HEK293 (cell line): ENCODE data around the gene R3HDM1.

ENCODE experiments used
- CTCF ChIA-PET: fragments of 350-600 bp; formaldehyde crosslinking; extraction: SDS; loops from one replicate; lab custom pipeline; 2021; ENCODE audit warnings: antibody characterized with exemption; lab: Yijun Ruan, JAX
- POLR2A ChIA-PET: fragments of 300-600 bp; formaldehyde crosslinking; extraction: SDS; loops from one replicate; lab custom pipeline; 2020; ENCODE audit warnings: antibody characterized with exemption, inconsistent platforms; lab: Yijun Ruan, JAX
- H3K27ac ChIP-seq: fragments of 200-500 bp; sonication (Bioruptor generic); 2 replicates; pipeline ENCODE4 v1.5.1; 2014; ENCODE audit warnings: low read depth, low read length, control low read depth, inconsistent platforms; ENCODE audit errors: extremely low read depth
- H3K36me3 ChIP-seq, 2 experiments: fragments of 200-500 bp in 1 of 2; sonication (Bioruptor generic) in 1 of 2; 1 replicate in 1 of 2; 2 replicates in 1 of 2; pipeline ENCODE4 v1.5.1; 2014 to 2017; ENCODE audit warnings: inconsistent platforms in 2 of 2, low read length in 2 of 2; ENCODE audit not compliant: control insufficient read depth in 2 of 2, insufficient read depth in 1 of 2
- H3K4me1 ChIP-seq: fragments of 200-500 bp; sonication (Bioruptor generic); 2 replicates; pipeline ENCODE4 v1.5.1; 2014; ENCODE audit warnings: mild to moderate bottlenecking, low read length, inconsistent platforms; ENCODE audit not compliant: control insufficient read depth, insufficient read depth
- H3K4me3 ChIP-seq: 2 replicates; pipeline ENCODE4 v1.5.1; 2011; ENCODE audit warnings: low read depth, mild to moderate bottlenecking, control low read depth, low read length, moderate library complexity
- H3K9me3 ChIP-seq: fragments of 200-500 bp; sonication (Bioruptor generic); 2 replicates; pipeline ENCODE4 v1.5.1; 2014; ENCODE audit warnings: low read depth, low read length, inconsistent platforms; ENCODE audit not compliant: control insufficient read depth, insufficient read depth
- EGR2 ChIP-seq: fragments of 450-650 bp; formaldehyde crosslinking; IDR thresholded peaks from 2 replicates; pipeline ENCODE4 v1.5.1; 2016; ENCODE audit warnings: low read depth, missing biosample characterization, missing genetic modification characterization
- GLIS2 ChIP-seq: fragments of 450-650 bp; formaldehyde crosslinking; IDR thresholded peaks from 2 replicates; pipeline ENCODE4 v1.5.1; 2016; ENCODE audit warnings: missing biosample characterization, missing genetic modification characterization
- KLF10 ChIP-seq: fragments of 450-650 bp; IDR thresholded peaks from 2 replicates; pipeline ENCODE4 v1.5.1; 2018; ENCODE audit warnings: missing biosample characterization, mild to moderate bottlenecking, missing genetic modification characterization
- MEIS1 ChIP-seq: sonication (generic); formaldehyde crosslinking; IDR thresholded peaks from 2 replicates; pipeline ENCODE4 v1.8.1; 2022; ENCODE audit warnings: missing genetic modification reagents, mild to moderate bottlenecking, borderline replicate concordance
- MZF1 ChIP-seq: fragments of 450-650 bp; formaldehyde crosslinking; IDR thresholded peaks from 2 replicates; pipeline ENCODE4 v1.5.1; 2017; ENCODE audit warnings: missing biosample characterization, missing genetic modification characterization, borderline replicate concordance
- TRIM28 ChIP-seq: IDR thresholded peaks from 2 replicates; pipeline ENCODE4 v1.6.1; 2011; ENCODE audit warnings: low read length, control low read depth, borderline replicate concordance
- YY2 ChIP-seq: fragments of 450-650 bp; formaldehyde crosslinking; IDR thresholded peaks from 2 replicates; pipeline ENCODE4 v1.5.1; 2016; ENCODE audit warnings: missing biosample characterization, missing genetic modification characterization
- ZNF114 ChIP-seq: fragments of 450-650 bp; formaldehyde crosslinking; IDR thresholded peaks from 2 replicates; pipeline ENCODE4 v1.5.0; 2017; ENCODE audit warnings: missing biosample characterization, missing genetic modification characterization
- ZNF121 ChIP-seq: fragments of 450-650 bp; formaldehyde crosslinking; IDR thresholded peaks from 2 replicates; pipeline ENCODE4 v1.5.1; 2016; ENCODE audit warnings: missing biosample characterization, missing genetic modification characterization
- ZNF132 ChIP-seq: fragments of 450-650 bp; formaldehyde crosslinking; IDR thresholded peaks from 2 replicates; pipeline ENCODE4 v1.5.1; 2017; ENCODE audit warnings: missing biosample characterization, missing genetic modification characterization, borderline replicate concordance
- ZNF157 ChIP-seq: fragments of 450-650 bp; formaldehyde crosslinking; IDR thresholded peaks from 2 replicates; pipeline ENCODE4 v1.5.1; 2016; ENCODE audit warnings: missing biosample characterization, missing genetic modification characterization
- ZNF221 ChIP-seq: fragments of 450-650 bp; formaldehyde crosslinking; IDR thresholded peaks from 2 replicates; pipeline ENCODE4 v1.5.1; 2017; ENCODE audit warnings: missing biosample characterization, missing genetic modification characterization, borderline replicate concordance
- ZNF335 ChIP-seq: fragments of 450-650 bp; formaldehyde crosslinking; conservative IDR thresholded peaks from 2 replicates; pipeline ENCODE4 v1.5.1; 2016; ENCODE audit warnings: missing biosample characterization, missing genetic modification characterization
- ZNF426 ChIP-seq: fragments of 450-650 bp; formaldehyde crosslinking; IDR thresholded peaks from 2 replicates; pipeline ENCODE4 v1.5.1; 2017; ENCODE audit warnings: missing biosample characterization, missing genetic modification characterization, mild to moderate bottlenecking, inconsistent platforms, moderate library complexity
- ZNF48 ChIP-seq: fragments of 450-650 bp; formaldehyde crosslinking; IDR thresholded peaks from 2 replicates; pipeline ENCODE4 v1.5.1; 2016; ENCODE audit warnings: missing biosample characterization, missing genetic modification characterization
- ZNF596 ChIP-seq: fragments of 450-650 bp; IDR thresholded peaks from 2 replicates; pipeline ENCODE4 v1.5.0; 2018; ENCODE audit warnings: missing biosample characterization, mild to moderate bottlenecking, missing genetic modification characterization, moderate library complexity
- ZNF600 ChIP-seq: fragments of 450-650 bp; formaldehyde crosslinking; IDR thresholded peaks from 2 replicates; pipeline ENCODE4 v1.5.1; 2016; ENCODE audit warnings: missing biosample characterization, missing genetic modification characterization
- ZNF837 ChIP-seq: fragments of 450-650 bp; formaldehyde crosslinking; IDR thresholded peaks from 2 replicates; pipeline ENCODE4 v1.5.1; 2016; ENCODE audit warnings: missing biosample characterization, missing genetic modification characterization
- TF ChIP-seq, protein P1 (sequence below): fragments of 450-650 bp; formaldehyde crosslinking; IDR thresholded peaks from 2 replicates; pipeline ENCODE4 v1.5.1; 2016; ENCODE audit warnings: missing biosample characterization, missing genetic modification characterization
- TF ChIP-seq, protein P2 (sequence below): fragments of 450-650 bp; formaldehyde crosslinking; IDR thresholded peaks from 2 replicates; pipeline ENCODE4 v1.5.1; 2016; ENCODE audit warnings: missing biosample characterization, missing genetic modification characterization, low read depth
- TF ChIP-seq, protein P3 (sequence below): fragments of 450-650 bp; formaldehyde crosslinking; IDR thresholded peaks from 2 replicates; pipeline ENCODE4 v1.5.1; 2017; ENCODE audit warnings: missing biosample characterization, missing genetic modification characterization

R3HDM1 gene

DNA sequence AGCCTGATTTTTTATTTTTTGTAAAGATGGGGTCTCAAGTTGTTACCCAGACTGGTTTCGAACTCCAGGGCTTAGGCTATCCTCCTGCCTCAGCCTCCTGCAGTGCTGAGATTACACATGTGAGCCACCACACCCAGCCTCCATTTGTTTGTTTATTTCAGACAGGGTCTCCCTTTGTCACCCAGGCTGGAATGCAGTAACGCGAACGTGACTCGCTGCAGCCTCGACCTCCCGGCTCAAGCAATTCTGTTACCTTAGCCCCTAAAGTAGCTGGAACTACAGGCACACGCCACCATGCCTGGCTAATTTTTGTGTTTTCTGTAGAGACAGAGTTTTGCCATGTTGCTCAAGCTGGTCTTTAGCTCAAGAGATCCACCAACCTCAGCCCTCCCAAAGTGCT is 237.6 kb downstream of the R3HDM1 start:
- Histone ChIP-seq H3K4me1 (no peaks in the 10 kb centered on the region), H3K27ac (no peak overlapping the region), H3K4me3 (no peak overlapping the region), H3K36me3 (peaks cover 89 to 92% of the 10 kb centered on the region in 2 experiments), H3K9me3 (no peaks in the 10 kb centered on the region)
- no peak for TF ChIP-seq EGR2 (tag by site-specific recombination)
- TF ChIP-seq ZNF221 (tag by site-specific recombination), result no peak
- no peak for TF ChIP-seq MEIS1 (CRISPR knock-in tag)
- no peak for TF ChIP-seq ZNF157 (tag by site-specific recombination)
- TF ChIP-seq ZNF132 (tag by site-specific recombination), result no peak
- TF ChIP-seq ZNF335, result no peak
- no peak for TF ChIP-seq YY2 (tag by site-specific recombination)
- TF ChIP-seq ZNF114 (tag by site-specific recombination), result no peak
- TF ChIP-seq GLIS2 (tag by site-specific recombination), result no peak
- no peak for TF ChIP-seq TRIM28
- TF ChIP-seq, protein P1, sequence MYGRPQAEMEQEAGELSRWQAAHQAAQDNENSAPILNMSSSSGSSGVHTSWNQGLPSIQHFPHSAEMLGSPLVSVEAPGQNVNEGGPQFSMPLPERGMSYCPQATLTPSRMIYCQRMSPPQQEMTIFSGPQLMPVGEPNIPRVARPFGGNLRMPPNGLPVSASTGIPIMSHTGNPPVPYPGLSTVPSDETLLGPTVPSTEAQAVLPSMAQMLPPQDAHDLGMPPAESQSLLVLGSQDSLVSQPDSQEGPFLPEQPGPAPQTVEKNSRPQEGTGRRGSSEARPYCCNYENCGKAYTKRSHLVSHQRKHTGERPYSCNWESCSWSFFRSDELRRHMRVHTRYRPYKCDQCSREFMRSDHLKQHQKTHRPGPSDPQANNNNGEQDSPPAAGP (tag by site-specific recombination), result no peak
- TF ChIP-seq ZNF121 (tag by site-specific recombination), result no peak
- TF ChIP-seq KLF10 (tag by site-specific recombination), result no peak
- no peak for TF ChIP-seq ZNF426 (tag by site-specific recombination)
- TF ChIP-seq, protein P2, sequence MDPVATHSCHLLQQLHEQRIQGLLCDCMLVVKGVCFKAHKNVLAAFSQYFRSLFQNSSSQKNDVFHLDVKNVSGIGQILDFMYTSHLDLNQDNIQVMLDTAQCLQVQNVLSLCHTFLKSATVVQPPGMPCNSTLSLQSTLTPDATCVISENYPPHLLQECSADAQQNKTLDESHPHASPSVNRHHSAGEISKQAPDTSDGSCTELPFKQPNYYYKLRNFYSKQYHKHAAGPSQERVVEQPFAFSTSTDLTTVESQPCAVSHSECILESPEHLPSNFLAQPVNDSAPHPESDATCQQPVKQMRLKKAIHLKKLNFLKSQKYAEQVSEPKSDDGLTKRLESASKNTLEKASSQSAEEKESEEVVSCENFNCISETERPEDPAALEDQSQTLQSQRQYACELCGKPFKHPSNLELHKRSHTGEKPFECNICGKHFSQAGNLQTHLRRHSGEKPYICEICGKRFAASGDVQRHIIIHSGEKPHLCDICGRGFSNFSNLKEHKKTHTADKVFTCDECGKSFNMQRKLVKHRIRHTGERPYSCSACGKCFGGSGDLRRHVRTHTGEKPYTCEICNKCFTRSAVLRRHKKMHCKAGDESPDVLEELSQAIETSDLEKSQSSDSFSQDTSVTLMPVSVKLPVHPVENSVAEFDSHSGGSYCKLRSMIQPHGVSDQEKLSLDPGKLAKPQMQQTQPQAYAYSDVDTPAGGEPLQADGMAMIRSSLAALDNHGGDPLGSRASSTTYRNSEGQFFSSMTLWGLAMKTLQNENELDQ (tag by site-specific recombination), result no peak
- no peak for TF ChIP-seq ZNF837 (tag by site-specific recombination)
- ChIA-PET POLR2A (interaction anchor here (0.6 kb wide), 1 partner anchor 18 kb away, joined by 3 read pairs; no protein-coding TSS in a partner anchor), CTCF (interaction anchor here (2.4 kb wide), 1 partner anchor 29 kb away, joined by 13 read pairs; no protein-coding TSS in a partner anchor)

DNA sequence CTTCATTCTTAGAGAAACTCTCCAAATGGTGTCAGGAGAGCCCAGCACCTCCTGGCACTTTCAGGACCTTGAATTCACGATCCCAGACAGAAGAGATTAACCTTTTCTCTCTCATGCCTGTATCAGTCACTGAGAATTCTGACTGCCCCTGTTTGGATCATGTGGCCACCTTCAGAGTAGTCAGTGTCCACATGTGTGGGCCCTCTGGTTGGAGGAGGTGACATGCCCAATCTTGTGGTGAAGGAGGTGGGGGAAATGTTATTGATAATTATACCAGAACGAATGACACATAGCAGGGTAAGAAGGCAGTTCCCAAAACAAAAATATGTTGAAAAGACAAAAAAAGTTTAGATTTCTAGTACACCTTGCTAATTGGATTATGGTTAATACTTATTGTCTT is 242.0 kb downstream of the R3HDM1 start:
- H3K36me3 ChIP-seq, result peaks cover 86 to 94% of the 10 kb centered on the region in 2 experiments
- POLR2A ChIA-PET, result interaction anchor here (0.7 kb wide), 1 partner anchor 23 kb away, joined by 6 read pairs; no protein-coding TSS in a partner anchor

More for the DNA sequence above, 242.0 kb downstream of the R3HDM1 start:
- no peak for TF ChIP-seq ZNF596 (tag by site-specific recombination)
- TF ChIP-seq ZNF48, result no peak
- no peak for TF ChIP-seq ZNF426 (tag by site-specific recombination)
- TF ChIP-seq MZF1 (tag by site-specific recombination), result no peak
- no peak for TF ChIP-seq ZNF600
- TF ChIP-seq, protein P3, sequence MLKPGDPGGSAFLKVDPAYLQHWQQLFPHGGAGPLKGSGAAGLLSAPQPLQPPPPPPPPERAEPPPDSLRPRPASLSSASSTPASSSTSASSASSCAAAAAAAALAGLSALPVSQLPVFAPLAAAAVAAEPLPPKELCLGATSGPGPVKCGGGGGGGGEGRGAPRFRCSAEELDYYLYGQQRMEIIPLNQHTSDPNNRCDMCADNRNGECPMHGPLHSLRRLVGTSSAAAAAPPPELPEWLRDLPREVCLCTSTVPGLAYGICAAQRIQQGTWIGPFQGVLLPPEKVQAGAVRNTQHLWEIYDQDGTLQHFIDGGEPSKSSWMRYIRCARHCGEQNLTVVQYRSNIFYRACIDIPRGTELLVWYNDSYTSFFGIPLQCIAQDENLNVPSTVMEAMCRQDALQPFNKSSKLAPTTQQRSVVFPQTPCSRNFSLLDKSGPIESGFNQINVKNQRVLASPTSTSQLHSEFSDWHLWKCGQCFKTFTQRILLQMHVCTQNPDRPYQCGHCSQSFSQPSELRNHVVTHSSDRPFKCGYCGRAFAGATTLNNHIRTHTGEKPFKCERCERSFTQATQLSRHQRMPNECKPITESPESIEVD (tag by site-specific recombination), result no peak
- H3K4me3 ChIP-seq, result no peak overlapping the region
- no peak overlapping the region for H3K27ac ChIP-seq
- CTCF ChIA-PET, result interaction anchor here (0.9 kb wide), 1 partner anchor 8 kb away, joined by 3 read pairs; no protein-coding TSS in a partner anchor
- H3K4me1 ChIP-seq, result no peaks in the 10 kb centered on the region
- no peaks in the 10 kb centered on the region for H3K9me3 ChIP-seq
